ENCODE measurements around the gene FIBCD1. TPM values are rescaled to one million over a fixed set of nuclear protein-coding genes. Genes with fewer than 3 reads are reported as not detected.

Gene FIBCD1
- total RNA-seq, 1 experiment from 2014 or later: 7.1 TPM

GRCh38 chr9:130903194-130904069 lies 35.6 kb downstream of the FIBCD1 start:
- Histone ChIP-seq H3K27ac (ENCODE audit: insufficient read length, low read depth, low read length) (no peak overlapping the region), H3K27me3 (ENCODE audit: insufficient read depth, low read length) (no peaks in the 10 kb centered on the region)

More at GRCh38 chr9:130903194-130904069, 35.6 kb downstream of the FIBCD1 start:
- H3K4me2 ChIP-seq (ENCODE audit: insufficient read depth, insufficient read length, low read length): no peak overlapping the region
- H3K56ac ChIP-seq (ENCODE audit: insufficient read length, low read depth, low read length): no peak overlapping the region
- no peak overlapping the region for H4K8ac ChIP-seq (replicated peaks; ENCODE audit: insufficient read length, low read depth, low read length)
- no peak overlapping the region for H4K91ac ChIP-seq (ENCODE audit: insufficient read length, low read depth, low read length)
- H2AK5ac ChIP-seq (ENCODE audit: insufficient read length, low read length): no peak overlapping the region
- H3K9me3 Mint-ChIP-seq: no peaks in the 10 kb centered on the region
- H4K5ac ChIP-seq (ENCODE audit: insufficient read length, low read depth, low read length): no peak overlapping the region
- no peak overlapping the region for H3K4me3 Mint-ChIP-seq
- H2BK5ac ChIP-seq (ENCODE audit: insufficient read length, low read length): no peak overlapping the region
- H3K23me2 ChIP-seq (ENCODE audit: insufficient read length, low read depth, low read length, poor library complexity, severe bottlenecking): no peaks in the 10 kb centered on the region
- H2BK12ac ChIP-seq (ENCODE audit: insufficient read length, low read depth, low read length): no peak overlapping the region
- H3K9me3 ChIP-seq (ENCODE audit: control insufficient read depth, low read depth, low read length): no peaks in the 10 kb centered on the region
- peak overlapping the region in 2 of 3 experiments; percentile 14 to 74; a peak in 2 of 7 replicates for H3K27ac Mint-ChIP-seq
- no peak for DNase-seq
- H3K4ac ChIP-seq (ENCODE audit: low read depth, low read length): no peak overlapping the region
- H3T11ph ChIP-seq (ENCODE audit: low read length): no peak overlapping the region
- H3K14ac ChIP-seq (ENCODE audit: insufficient read depth, low read length): no peak overlapping the region
- peaks cover 0 to 19% of the 10 kb centered on the region in 2 experiments; a peak in 2 of 4 replicates for H3K4me1 Mint-ChIP-seq
- H2AFZ ChIP-seq (ENCODE audit: low read length): no peak overlapping the region
- no peak overlapping the region for H3K18ac ChIP-seq (ENCODE audit: insufficient read length, low read depth, low read length)
- no CpG with 5 or more reads among the region's 25 CpGs for WGBS (ENCODE audit: extremely low coverage, insufficient read length, low lambda C conversion rate)
- no peaks in the 10 kb centered on the region for H3K79me1 ChIP-seq (ENCODE audit: insufficient read depth, low read depth, low read length, poor library complexity, severe bottlenecking)
- TF ChIP-seq, protein P1, sequence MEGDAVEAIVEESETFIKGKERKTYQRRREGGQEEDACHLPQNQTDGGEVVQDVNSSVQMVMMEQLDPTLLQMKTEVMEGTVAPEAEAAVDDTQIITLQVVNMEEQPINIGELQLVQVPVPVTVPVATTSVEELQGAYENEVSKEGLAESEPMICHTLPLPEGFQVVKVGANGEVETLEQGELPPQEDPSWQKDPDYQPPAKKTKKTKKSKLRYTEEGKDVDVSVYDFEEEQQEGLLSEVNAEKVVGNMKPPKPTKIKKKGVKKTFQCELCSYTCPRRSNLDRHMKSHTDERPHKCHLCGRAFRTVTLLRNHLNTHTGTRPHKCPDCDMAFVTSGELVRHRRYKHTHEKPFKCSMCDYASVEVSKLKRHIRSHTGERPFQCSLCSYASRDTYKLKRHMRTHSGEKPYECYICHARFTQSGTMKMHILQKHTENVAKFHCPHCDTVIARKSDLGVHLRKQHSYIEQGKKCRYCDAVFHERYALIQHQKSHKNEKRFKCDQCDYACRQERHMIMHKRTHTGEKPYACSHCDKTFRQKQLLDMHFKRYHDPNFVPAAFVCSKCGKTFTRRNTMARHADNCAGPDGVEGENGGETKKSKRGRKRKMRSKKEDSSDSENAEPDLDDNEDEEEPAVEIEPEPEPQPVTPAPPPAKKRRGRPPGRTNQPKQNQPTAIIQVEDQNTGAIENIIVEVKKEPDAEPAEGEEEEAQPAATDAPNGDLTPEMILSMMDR (conservative IDR thresholded peaks at IDR 0.05): no peak
- H3K9ac ChIP-seq (ENCODE audit: extremely low read depth, insufficient read length, low read length): no peak overlapping the region
- no peak overlapping the region for H2BK15ac ChIP-seq (ENCODE audit: low read depth, low read length)
- H2BK120ac ChIP-seq (ENCODE audit: low read depth, low read length, poor library complexity, severe bottlenecking): no peak overlapping the region
- H3K36me3 Mint-ChIP-seq (ENCODE audit: insufficient read depth in 1 of 3, low read depth in 3 of 3): no peaks in the 10 kb centered on the region; a peak in 1 of 7 replicates
- no peaks in the 10 kb centered on the region for H3K4me1 ChIP-seq (ENCODE audit: insufficient read depth, low read length)
- H3K23ac ChIP-seq (ENCODE audit: insufficient read length, low read depth, low read length): no peak overlapping the region
- H3K27me3 Mint-ChIP-seq (ENCODE audit: low read depth): peaks cover 3% of the 10 kb centered on the region; the same call in 1 of the 2 replicates
- no peaks in the 10 kb centered on the region for H4K20me1 ChIP-seq (ENCODE audit: control insufficient read depth, insufficient read depth, insufficient read length)
- H2BK20ac ChIP-seq (ENCODE audit: low read depth, low read length, poor library complexity, severe bottlenecking): no peak overlapping the region
- no peaks in the 10 kb centered on the region for H3K79me2 ChIP-seq (ENCODE audit: insufficient read depth, low read length)

Data from H9 (cell line).